Spleen (tissue), 11 donors: ENCODE measurements around the gene PHF20. TPM values are rescaled to one million over a fixed set of nuclear protein-coding genes. Genes with fewer than 3 reads are reported as not detected.
A peak's percentile ranks its signal among the peaks of the same experiment; 100 is the strongest.
"Not testable (repeated sequence)": the region's sequence is repeated elsewhere in the genome, so short reads cannot be mapped to it uniquely, and the experiment has no call there.

ENCODE experiments used
- DNase-seq: peaks from one replicate; pipeline ENCODE4 v3.0.0-alpha.2; 2020
- H3K27ac ChIP-seq, 8 donors: fragments of 200-600 bp; sonication (generic) in 7 of 8; 1 replicate in 4 of 8; 2 replicates in 4 of 8; pipeline versions ENCODE4 v1.5.0 to v1.8.0; 2016 to 2021; ENCODE audit warnings: inconsistent platforms in 4 of 8, mild to moderate bottlenecking in 4 of 8, moderate library complexity in 1 of 8
- H3K27me3 ChIP-seq, 7 donors: fragments of 200-600 bp; sonication (generic) in 6 of 7; replicated peaks in 1 of 7; 1 replicate in 4 of 7; 2 replicates in 3 of 7; pipeline versions ENCODE4 v1.5.0 to v1.8.0; 2016 to 2021; ENCODE audit warnings: inconsistent platforms in 3 of 7, mild to moderate bottlenecking in 1 of 7
- H3K36me3 ChIP-seq, 6 donors: fragments of 200-600 bp; sonication (generic) in 5 of 6; 1 replicate in 4 of 6; 2 replicates in 2 of 6; pipeline versions ENCODE4 v1.5.0 to v1.8.0; 2016 to 2021; ENCODE audit warnings: inconsistent platforms in 2 of 6
- H3K4me1 ChIP-seq, 6 donors: fragments of 200-600 bp; sonication (generic) in 5 of 6; 1 replicate in 3 of 6; 2 replicates in 3 of 6; pipeline versions ENCODE4 v1.5.0 to v1.8.0; 2016 to 2021; ENCODE audit warnings: inconsistent platforms in 3 of 6
- H3K4me3 ChIP-seq, 8 donors: fragments of 200-600 bp; sonication (generic) in 7 of 8; 1 replicate in 4 of 8; 2 replicates in 4 of 8; pipeline versions ENCODE4 v1.5.0 to v1.8.0; 2016 to 2021; ENCODE audit warnings: inconsistent platforms in 4 of 8, mild to moderate bottlenecking in 4 of 8, moderate library complexity in 2 of 8
- H3K9me3 ChIP-seq, 8 donors: fragments of 200-600 bp; sonication (generic) in 7 of 8; 1 replicate in 4 of 8; 2 replicates in 4 of 8; pipeline versions ENCODE4 v1.5.0 to v1.8.0; 2016 to 2021; ENCODE audit warnings: inconsistent platforms in 4 of 8
- CTCF ChIP-seq, 11 experiments: fragments of 200-600 bp in 7 of 11; fragments of 450-650 bp in 4 of 11; sonication (generic) in 4 of 11; IDR thresholded peaks in 8 of 11; conservative IDR thresholded peaks in 3 of 11; 1 replicate in 7 of 11; 2 replicates in 4 of 11; pipeline versions ENCODE4 v1.4.0 to v1.8.0; 2016 to 2021; ENCODE audit warnings: antibody characterized with exemption in 11 of 11, inconsistent platforms in 4 of 11, mild to moderate bottlenecking in 1 of 11
- POLR2A ChIP-seq, 3 donors: fragments of 450-650 bp; IDR thresholded peaks; one replicate each; pipeline ENCODE4 v1.5.1; 2017; ENCODE audit warnings: antibody characterized with exemption in 3 of 3, mild to moderate bottlenecking in 1 of 3
- POLR2AphosphoS5 ChIP-seq, 3 donors: sonication (generic); formaldehyde crosslinking; IDR thresholded peaks; one replicate each; pipeline ENCODE4 v1.5.1; 2017; ENCODE audit warnings: antibody characterized with exemption in 3 of 3
- WGBS, 5 donors: extraction: QIAGEN DNeasy Blood & Tissue Kit in 3 of 5; methylation state at CpG; one replicate each; pipeline versions ENCODE4 v1.1.5 to v1.1.7; 2013 to 2018; 5-methylcytosine and 5-hydroxymethylcytosine counted together
- intact Hi-C: fragments of 100-400 bp; cut with DNase I; formaldehyde crosslinking; loops from one replicate; pipeline ENCODE4 v1.15.0; 2023; ENCODE audit warnings: low total_unique reads
- polyA plus RNA-seq, 3 donors: library from polyadenylated mRNA; stranded (reverse); fragments of 200-250 nt; gene quantifications; one replicate each; pipeline ENCODE4 v1.2.1, GENCODE V29; 2013
- total RNA-seq, 7 donors: library from RNA; depleted of rRNA in 3 of 7; stranded (reverse); fragments of >200 nt in 3 of 7; fragmentation: NEBNext Ultra II Directional in 4 of 7; extraction: Animal tissue kit (Norgen Biotek cat#: 25700) in 4 of 7; gene quantifications; one replicate each; pipeline versions ENCODE4 v1.1.0 to v1.2.1, GENCODE V29; 2016 to 2021
- donor health status: healthy with polysubstance abuse.
- donor health status: DM: no; HTN: no; CAD: no; lungs with moderate emphysema.
- donor health status: DM: no; HTN: no; CAD: no.
- donor health status: Bipolar disorder and iron deficiency.
- donor health status: healthy.
- donor health status: DM: no; HTN: no; CAD: no.
- donor health status: DM: yes; HTN: yes; CAD: no.

PHF20 gene
- total and polyA plus RNA-seq, 10 donors = 40.0 to 89.9 (median 57.4) TPM

DNA sequence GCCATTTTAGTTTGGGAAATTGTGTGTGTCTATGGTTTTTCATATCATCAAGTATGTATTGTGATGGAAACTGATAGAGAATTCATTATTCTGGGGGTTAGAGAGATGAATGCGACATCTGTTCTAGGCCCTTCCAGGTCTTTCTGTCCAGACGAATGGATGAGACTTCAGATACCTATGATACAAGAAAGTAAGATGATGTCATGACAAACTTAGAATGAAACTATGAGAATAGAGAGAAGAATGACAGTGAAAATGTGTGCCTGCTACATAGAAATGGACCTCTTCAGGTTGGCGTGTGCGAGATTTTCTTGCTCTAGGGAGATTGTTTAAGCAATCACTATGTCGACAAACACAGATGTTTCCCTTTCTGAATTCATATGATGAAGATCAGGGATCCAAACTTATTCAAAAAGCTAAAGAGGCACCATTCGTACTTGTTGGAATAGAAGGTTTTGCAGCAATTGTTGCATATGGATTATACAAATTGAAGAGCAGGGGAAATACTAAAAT lies 106.4 kb downstream of the PHF20 start:
- H3K4me3 ChIP-seq = no peak overlapping the region
- intact Hi-C loops = no loop called here
- no peak for TF ChIP-seq POLR2AphosphoS5 (IDR thresholded peaks at IDR 0.05)
- TF ChIP-seq POLR2A (IDR thresholded peaks at IDR 0.05) = no peak
- TF ChIP-seq CTCF (IDR thresholded peaks at IDR 0.05 in 8 of 11, conservative IDR thresholded peaks at IDR 0.05 in 3 of 11) = no peak
- peaks cover 0 to 78% (median 15%) of the 10 kb centered on the region in 6 donors for H3K36me3 ChIP-seq
- H3K27me3 ChIP-seq = no peaks in the 10 kb centered on the region
- no peaks in the 10 kb centered on the region for H3K9me3 ChIP-seq
- no peak for DNase-seq
- H3K4me1 ChIP-seq = no peaks in the 10 kb centered on the region
- no peak overlapping the region for H3K27ac ChIP-seq
- WGBS, 5 donors = 80 to 97% (median 94%) methylated on average over 6 of the region's 6 CpGs

GRCh38 chr20:35881676-35882075 lies 109.9 kb downstream of the PHF20 start:
- DNase-seq = no peak
- H3K4me3 ChIP-seq = no peak overlapping the region
- intact Hi-C loops = loop anchor here (10.0 kb wide), 1 partner anchor 147 kb away; no protein-coding TSS in a partner anchor
- 96 to 100% (median 97%) methylated on average over 1 of the region's 1 CpG for WGBS, 5 donors
- H3K4me1 ChIP-seq = peaks cover 6 to 20% (median 14%) of the 10 kb centered on the region in 6 donors
- no peaks in the 10 kb centered on the region for H3K9me3 ChIP-seq
- peaks cover 0 to 64% (median 13%) of the 10 kb centered on the region in 6 donors for H3K36me3 ChIP-seq
- H3K27me3 ChIP-seq = no peaks in the 10 kb centered on the region
- TF ChIP-seq POLR2AphosphoS5 (IDR thresholded peaks at IDR 0.05) = no peak
- no peak for TF ChIP-seq CTCF (IDR thresholded peaks at IDR 0.05 in 8 of 11, conservative IDR thresholded peaks at IDR 0.05 in 3 of 11)
- TF ChIP-seq POLR2A (IDR thresholded peaks at IDR 0.05) = no peak
- H3K27ac ChIP-seq = no peak overlapping the region

- peaks cover 6 to 29% (median 14%) of the 10 kb centered on the region in 6 donors for H3K4me1 ChIP-seq
- intact Hi-C loops = loop anchor here (10.0 kb wide), 1 partner anchor 148 kb away; no protein-coding TSS in a partner anchor
- 92 to 96% (median 95%) methylated on average over 9 of the region's 9 CpGs for WGBS, 5 donors
- not testable (repeated sequence) for H3K9me3 ChIP-seq, H3K27me3 ChIP-seq, H3K27ac ChIP-seq, DNase-seq, H3K4me3 ChIP-seq
- peaks cover 0 to 66% (median 13%) of the 10 kb centered on the region in 6 donors for H3K36me3 ChIP-seq
These were observed 110.8 kb downstream of the PHF20 start for GRCh38 chr20:35882427-35883161.

- intact Hi-C loops = loop anchor here (10.0 kb wide), 1 partner anchor 149 kb away; no protein-coding TSS in a partner anchor
- H3K36me3 ChIP-seq = peaks cover 0 to 58% (median 9%) of the 10 kb centered on the region in 6 donors
- no peak for DNase-seq
- no peaks in the 10 kb centered on the region for H3K9me3 ChIP-seq
- H3K4me1 ChIP-seq = peaks cover 6 to 34% (median 14%) of the 10 kb centered on the region in 6 donors
- WGBS, 5 donors = 91 to 98% (median 95%) methylated on average over 6 of the region's 6 CpGs
- no peak overlapping the region for H3K4me3 ChIP-seq
- TF ChIP-seq CTCF (IDR thresholded peaks at IDR 0.05 in 8 of 11, conservative IDR thresholded peaks at IDR 0.05 in 3 of 11) (no peak), POLR2A (IDR thresholded peaks at IDR 0.05) (no peak), POLR2AphosphoS5 (IDR thresholded peaks at IDR 0.05) (no peak)
- no peaks in the 10 kb centered on the region for H3K27me3 ChIP-seq
- H3K27ac ChIP-seq = peak overlapping the region in 3 of 8 donors; percentile 32 to 59 (median 57)
These were observed 111.5 kb downstream of the PHF20 start for GRCh38 chr20:35883336-35883777.
